PFSK-1 (cell line): ENCODE measurements around the gene WFDC5.

Source experiments
- POLR2AphosphoS5 ChIP-seq: IDR thresholded peaks from 2 replicates; pipeline ENCODE4 v1.6.1; 2012; ENCODE audit warnings: low read depth, mild to moderate bottlenecking, control low read depth, low read length, moderate library complexity
- SIN3A ChIP-seq: IDR thresholded peaks from 2 replicates; pipeline ENCODE4 v1.6.1; 2012; ENCODE audit warnings: mild to moderate bottlenecking, low read length, moderate library complexity, borderline replicate concordance; ENCODE audit not compliant: insufficient read depth
- TAF1 ChIP-seq: IDR thresholded peaks from 2 replicates; pipeline ENCODE4 v1.6.1; 2012; ENCODE audit warnings: low read length, control low read depth, borderline replicate concordance; ENCODE audit not compliant: insufficient read depth
- TF ChIP-seq, protein P1 (sequence below), 2 experiments: IDR thresholded peaks; 2 replicates each; pipeline versions ENCODE4 v1.6.1 to v1.8.0; 2011 to 2012; ENCODE audit warnings: low read depth in 2 of 2, low read length in 2 of 2, control low read depth in 1 of 2, inconsistent platforms in 1 of 2, mild to moderate bottlenecking in 1 of 2, moderate library complexity in 1 of 2; ENCODE audit not compliant: insufficient read depth in 1 of 2

DNA sequence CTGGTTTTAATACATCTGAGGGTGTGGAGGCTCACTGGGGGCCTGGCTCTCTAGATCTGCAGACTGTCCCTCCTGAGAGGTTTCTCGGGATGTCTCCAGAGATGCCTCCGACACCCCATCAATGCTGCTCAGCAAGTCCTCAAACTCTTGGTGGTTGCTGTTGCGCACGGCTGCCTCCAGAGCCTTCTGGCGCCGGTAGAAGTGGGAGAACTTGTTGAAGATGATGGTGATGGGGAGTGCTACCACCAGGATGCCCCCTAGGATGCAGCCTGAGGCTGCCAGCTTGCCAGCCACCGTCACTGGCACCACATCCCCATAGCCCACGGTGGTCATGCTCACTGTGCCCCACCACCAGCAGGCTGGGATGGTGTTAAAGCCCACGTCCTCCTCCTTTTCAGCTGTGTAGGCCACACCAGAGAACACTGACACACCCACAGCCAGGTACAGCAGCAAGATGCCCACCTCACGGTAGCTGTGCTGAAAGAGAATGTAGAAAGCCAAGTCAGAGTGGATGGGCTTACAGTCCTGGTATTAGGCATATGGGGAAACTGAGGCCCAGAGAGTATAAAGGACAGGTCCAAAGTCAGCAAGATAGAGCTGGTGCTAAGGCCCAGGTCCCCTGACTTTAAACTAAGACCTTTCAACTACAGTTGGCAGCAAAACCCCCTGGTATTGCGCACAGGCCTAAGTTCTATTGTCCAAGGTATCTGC lies 20.0 kb downstream of the WFDC5 start:
- TF ChIP-seq POLR2AphosphoS5 (no peak), TAF1 (no peak), SIN3A (no peak)
- TF ChIP-seq, protein P1, sequence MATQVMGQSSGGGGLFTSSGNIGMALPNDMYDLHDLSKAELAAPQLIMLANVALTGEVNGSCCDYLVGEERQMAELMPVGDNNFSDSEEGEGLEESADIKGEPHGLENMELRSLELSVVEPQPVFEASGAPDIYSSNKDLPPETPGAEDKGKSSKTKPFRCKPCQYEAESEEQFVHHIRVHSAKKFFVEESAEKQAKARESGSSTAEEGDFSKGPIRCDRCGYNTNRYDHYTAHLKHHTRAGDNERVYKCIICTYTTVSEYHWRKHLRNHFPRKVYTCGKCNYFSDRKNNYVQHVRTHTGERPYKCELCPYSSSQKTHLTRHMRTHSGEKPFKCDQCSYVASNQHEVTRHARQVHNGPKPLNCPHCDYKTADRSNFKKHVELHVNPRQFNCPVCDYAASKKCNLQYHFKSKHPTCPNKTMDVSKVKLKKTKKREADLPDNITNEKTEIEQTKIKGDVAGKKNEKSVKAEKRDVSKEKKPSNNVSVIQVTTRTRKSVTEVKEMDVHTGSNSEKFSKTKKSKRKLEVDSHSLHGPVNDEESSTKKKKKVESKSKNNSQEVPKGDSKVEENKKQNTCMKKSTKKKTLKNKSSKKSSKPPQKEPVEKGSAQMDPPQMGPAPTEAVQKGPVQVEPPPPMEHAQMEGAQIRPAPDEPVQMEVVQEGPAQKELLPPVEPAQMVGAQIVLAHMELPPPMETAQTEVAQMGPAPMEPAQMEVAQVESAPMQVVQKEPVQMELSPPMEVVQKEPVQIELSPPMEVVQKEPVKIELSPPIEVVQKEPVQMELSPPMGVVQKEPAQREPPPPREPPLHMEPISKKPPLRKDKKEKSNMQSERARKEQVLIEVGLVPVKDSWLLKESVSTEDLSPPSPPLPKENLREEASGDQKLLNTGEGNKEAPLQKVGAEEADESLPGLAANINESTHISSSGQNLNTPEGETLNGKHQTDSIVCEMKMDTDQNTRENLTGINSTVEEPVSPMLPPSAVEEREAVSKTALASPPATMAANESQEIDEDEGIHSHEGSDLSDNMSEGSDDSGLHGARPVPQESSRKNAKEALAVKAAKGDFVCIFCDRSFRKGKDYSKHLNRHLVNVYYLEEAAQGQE (IDR thresholded peaks at IDR 0.05; ENCODE audit: insufficient read depth in 1 of 2, low read depth in 2 of 2, low read length in 2 of 2): no peak
